Measurements from ENCODE around the gene DLX1. TPM values are rescaled to one million over a fixed set of nuclear protein-coding genes. Genes with fewer than 3 reads are reported as not detected.

The DLX1 gene
- total and polyA plus RNA-seq, 11 donors = 0.11 to 0.19 (median 0.18) TPM; not detected in 8

DNA sequence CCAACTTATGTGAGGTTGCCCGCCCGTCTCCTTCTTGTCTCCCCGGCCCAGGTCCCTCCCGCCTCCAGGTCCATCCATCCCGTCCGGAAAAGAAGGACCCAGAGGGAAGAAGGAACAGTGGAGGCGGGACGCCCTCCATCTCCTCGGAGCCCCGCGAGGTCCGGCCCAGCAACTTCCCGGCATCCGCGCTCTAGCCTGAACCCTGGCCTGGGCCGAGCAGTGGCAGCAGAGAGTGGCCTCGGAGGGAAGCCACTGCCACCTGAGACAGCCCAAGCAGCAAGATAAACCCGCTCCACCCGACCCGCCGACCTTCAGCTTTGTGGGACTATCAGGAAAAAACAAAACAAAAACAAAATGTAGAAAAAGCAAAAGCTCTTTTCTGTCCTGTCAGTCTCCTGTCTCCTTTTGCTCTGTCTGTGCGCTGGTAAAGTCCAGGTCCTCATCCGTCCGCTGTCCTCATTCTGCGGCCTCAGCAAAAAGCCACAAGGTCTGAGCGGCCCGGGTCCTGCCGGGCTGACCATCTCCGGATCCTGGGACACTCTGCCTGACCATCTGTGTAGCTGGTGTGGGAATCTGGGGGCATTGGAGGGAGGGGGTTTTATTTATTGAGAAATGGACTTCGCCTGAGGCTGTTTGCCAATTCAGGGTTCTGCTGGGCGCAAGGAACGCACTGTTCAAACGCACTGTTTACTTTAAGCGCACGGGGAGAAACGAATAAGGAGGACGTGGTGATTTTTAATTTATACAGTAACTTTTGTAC, 3.1 kb downstream of the DLX1 start:
- H3K36me3 ChIP-seq = no peaks in the 10 kb centered on the region
- no peak for DNase-seq
- WGBS, 4 donors = 8 to 14% (median 12%) methylated on average over 22 to 37 of the region's 37 CpGs
- no peak overlapping the region for H3K27ac ChIP-seq
- no peaks in the 10 kb centered on the region for H3K9me3 ChIP-seq
- H3K4me1 ChIP-seq = peaks cover 3 to 50% (median 26%) of the 10 kb centered on the region in 12 donors
- no peak overlapping the region for H3K4me3 ChIP-seq
- TF ChIP-seq, protein P1, sequence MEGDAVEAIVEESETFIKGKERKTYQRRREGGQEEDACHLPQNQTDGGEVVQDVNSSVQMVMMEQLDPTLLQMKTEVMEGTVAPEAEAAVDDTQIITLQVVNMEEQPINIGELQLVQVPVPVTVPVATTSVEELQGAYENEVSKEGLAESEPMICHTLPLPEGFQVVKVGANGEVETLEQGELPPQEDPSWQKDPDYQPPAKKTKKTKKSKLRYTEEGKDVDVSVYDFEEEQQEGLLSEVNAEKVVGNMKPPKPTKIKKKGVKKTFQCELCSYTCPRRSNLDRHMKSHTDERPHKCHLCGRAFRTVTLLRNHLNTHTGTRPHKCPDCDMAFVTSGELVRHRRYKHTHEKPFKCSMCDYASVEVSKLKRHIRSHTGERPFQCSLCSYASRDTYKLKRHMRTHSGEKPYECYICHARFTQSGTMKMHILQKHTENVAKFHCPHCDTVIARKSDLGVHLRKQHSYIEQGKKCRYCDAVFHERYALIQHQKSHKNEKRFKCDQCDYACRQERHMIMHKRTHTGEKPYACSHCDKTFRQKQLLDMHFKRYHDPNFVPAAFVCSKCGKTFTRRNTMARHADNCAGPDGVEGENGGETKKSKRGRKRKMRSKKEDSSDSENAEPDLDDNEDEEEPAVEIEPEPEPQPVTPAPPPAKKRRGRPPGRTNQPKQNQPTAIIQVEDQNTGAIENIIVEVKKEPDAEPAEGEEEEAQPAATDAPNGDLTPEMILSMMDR (IDR thresholded peaks at IDR 0.05) = no peak
- no peak for TF ChIP-seq POLR2A (IDR thresholded peaks at IDR 0.05)
- no peak for ATAC-seq
- peaks cover 94 to 100% (median 100%) of the 10 kb centered on the region in 9 donors for H3K27me3 ChIP-seq
- intact Hi-C loops (cut with DNase I) = loop anchor here in 2 of 10 donors (10.0 kb wide), 1 partner anchor 164 kb away; the partner anchor contains the start of gene HAT1 (in 2 of the 2)

DNA sequence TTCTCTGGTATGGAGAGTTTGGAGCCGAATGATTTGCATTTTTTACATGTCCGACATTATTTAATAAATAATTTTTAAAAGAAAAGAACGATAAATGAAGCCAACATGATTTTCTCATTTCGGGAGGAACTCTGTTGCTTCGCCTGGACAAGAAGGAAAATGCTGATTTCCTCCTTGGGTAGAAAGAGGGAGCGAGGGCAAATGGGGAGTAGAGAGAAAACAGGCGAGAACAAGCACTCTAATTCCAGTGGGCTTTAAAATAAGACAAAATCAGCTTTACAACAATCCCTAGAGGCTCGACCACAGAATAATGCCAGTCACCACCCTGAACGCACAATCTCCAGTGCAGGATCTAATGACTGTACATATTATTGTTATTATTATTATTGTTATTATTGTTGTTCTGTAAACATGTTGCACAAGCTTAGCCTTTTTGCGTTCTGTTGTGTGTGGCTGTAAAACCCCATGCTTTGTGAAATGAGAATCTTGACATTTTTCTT, 3.7 kb downstream of the DLX1 start:
- DNase-seq = no peak
- H3K4me1 ChIP-seq = peaks cover 3 to 47% (median 25%) of the 10 kb centered on the region in 12 donors
- no peaks in the 10 kb centered on the region for H3K9me3 ChIP-seq
- H3K36me3 ChIP-seq = no peaks in the 10 kb centered on the region
- no peak overlapping the region for H3K27ac ChIP-seq
- H3K4me3 ChIP-seq = no peak overlapping the region
- 16 to 24% (median 18%) methylated on average over 10 of the region's 10 CpGs for WGBS, 4 donors
- intact Hi-C loops (cut with DNase I) = loop anchor here in 2 of 10 donors (10.0 kb wide), 1 partner anchor 164 kb away; the partner anchor contains the start of gene HAT1 (in 2 of the 2)
- no peak for TF ChIP-seq POLR2A (IDR thresholded peaks at IDR 0.05)
- TF ChIP-seq, protein P1 (IDR thresholded peaks at IDR 0.05) = no peak
- ATAC-seq = no peak
- H3K27me3 ChIP-seq = peaks cover 94 to 100% (median 100%) of the 10 kb centered on the region in 9 donors

DNA sequence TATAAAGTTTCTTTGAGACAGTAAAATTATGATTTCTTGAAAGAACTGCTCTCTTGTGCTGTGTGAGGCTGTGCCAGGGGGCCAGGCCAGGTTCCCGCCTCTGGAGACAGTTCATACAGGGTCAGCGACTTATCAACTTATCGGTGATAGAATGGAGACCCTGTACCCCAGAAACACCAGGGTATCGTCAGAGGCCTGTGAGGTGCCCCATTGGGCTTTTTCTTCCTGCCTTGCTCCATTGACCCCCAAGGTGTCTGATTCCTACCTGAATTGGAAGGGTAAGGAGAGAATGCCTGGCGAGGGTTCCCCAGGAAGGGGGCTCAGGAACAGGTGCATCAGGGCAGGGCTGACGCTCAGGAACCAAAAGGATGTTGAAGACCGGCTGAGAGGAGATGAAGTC, 4.3 kb downstream of the DLX1 start:
- intact Hi-C loops (cut with DNase I) = loop anchor here in 2 of 10 donors (10.0 kb wide), 1 partner anchor 165 kb away; the partner anchor contains the start of gene HAT1 (in 2 of the 2)
- no peak for TF ChIP-seq POLR2A (IDR thresholded peaks at IDR 0.05)
- TF ChIP-seq, protein P1 (IDR thresholded peaks at IDR 0.05) = no peak
- H3K27me3 ChIP-seq = peaks cover 94 to 100% (median 100%) of the 10 kb centered on the region in 9 donors
- H3K4me1 ChIP-seq = peaks cover 3 to 47% (median 24%) of the 10 kb centered on the region in 12 donors
- ATAC-seq (no peak), DNase-seq (no peak)
- H3K27ac ChIP-seq = no peak overlapping the region
- H3K9me3 ChIP-seq = no peaks in the 10 kb centered on the region
- H3K36me3 ChIP-seq = no peaks in the 10 kb centered on the region
- H3K4me3 ChIP-seq = no peak overlapping the region
- 22 to 36% (median 32%) methylated on average over 7 of the region's 7 CpGs for WGBS, 4 donors

Measured in heart left ventricle (tissue), 16 donors.